GM21723 (cell line): ENCODE data around the gene RAP1GAP2.
A peak's percentile ranks its signal among the peaks of the same experiment; 100 is the strongest.
"Not testable (repeated sequence)": the region's sequence is repeated elsewhere in the genome, so short reads cannot be mapped to it uniquely, and the experiment has no call there.

Experiments
- ATAC-seq: cut with Tn5 transposase; IDR thresholded peaks from one replicate; pipeline ENCODE4 v1.9.1; 2021; ENCODE audit warnings: mild to moderate bottlenecking, moderate library complexity; ENCODE audit not compliant: unreplicated experiment

The RAP1GAP2 gene

DNA sequence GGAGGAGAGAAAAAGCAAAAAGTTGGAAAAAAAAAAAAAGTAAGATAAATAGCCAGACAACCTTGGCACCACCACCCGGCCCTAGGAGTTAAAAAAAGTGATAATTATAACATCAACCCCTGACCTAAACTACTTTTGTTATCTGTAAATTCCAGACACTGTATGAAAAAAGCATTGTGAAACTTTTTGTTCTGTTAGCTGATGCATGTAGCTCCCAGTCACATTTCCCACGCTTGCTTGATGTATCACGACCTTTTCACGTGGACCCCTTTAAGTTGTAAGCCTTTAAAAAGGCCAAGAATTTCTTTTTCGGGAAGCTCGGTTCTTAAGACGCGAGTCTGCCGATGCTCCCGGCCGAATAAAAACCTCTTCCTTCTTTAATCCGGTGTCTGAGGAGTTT is 10.9 kb upstream of the RAP1GAP2 start:
- not testable (repeated sequence) for ATAC-seq

- peak; percentile 73 for ATAC-seq
Measured at GRCh38 chr17:2786176-2786881, 9.9 kb upstream of the RAP1GAP2 start.

- no peak for ATAC-seq
Measured at GRCh38 chr17:2789700-2790099, 6.5 kb upstream of the RAP1GAP2 start.

DNA sequence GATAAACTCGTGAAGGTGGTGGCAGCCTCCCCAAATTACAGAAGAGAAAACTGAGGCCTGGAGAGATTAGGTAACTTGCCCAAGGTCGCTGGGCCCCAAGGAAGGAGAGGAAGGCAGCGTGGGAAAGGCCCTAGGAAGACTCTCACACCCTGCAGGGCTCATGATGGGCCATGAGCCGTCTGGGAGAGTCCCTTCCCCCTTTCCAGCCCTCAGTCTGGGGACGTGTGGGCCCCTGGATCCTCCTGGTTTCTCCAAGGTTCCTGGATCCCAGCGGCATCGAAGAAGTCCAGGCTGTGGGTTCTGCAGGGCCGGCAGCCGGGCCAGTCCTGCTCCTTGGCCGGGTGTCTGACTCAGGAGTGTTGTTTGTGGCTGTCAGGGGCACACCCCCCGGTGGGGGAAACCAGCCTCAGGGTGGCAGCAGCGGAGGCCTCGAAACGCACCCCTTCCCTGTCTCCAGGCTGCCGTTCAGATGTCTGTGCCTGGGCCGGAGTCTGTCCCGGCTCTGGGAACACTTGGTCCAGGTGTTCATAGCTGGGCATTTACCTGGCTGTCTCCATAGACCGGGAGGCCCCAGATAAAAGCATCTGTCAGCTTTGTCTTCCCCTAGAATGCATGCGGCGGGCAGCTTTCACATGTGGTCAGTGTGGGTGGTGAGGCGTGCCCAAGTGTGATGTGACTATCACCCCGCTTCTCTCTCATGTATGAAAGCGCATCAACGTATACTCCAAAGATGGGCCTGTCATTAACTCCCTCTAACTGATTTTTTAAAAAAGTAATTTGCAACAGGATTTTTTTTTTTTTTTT is 3.7 kb upstream of the RAP1GAP2 start:
- ATAC-seq = no peak

GRCh38 chr17:2794111-2794803 is 2.0 kb upstream of the RAP1GAP2 start:
- ATAC-seq = no peak

DNA sequence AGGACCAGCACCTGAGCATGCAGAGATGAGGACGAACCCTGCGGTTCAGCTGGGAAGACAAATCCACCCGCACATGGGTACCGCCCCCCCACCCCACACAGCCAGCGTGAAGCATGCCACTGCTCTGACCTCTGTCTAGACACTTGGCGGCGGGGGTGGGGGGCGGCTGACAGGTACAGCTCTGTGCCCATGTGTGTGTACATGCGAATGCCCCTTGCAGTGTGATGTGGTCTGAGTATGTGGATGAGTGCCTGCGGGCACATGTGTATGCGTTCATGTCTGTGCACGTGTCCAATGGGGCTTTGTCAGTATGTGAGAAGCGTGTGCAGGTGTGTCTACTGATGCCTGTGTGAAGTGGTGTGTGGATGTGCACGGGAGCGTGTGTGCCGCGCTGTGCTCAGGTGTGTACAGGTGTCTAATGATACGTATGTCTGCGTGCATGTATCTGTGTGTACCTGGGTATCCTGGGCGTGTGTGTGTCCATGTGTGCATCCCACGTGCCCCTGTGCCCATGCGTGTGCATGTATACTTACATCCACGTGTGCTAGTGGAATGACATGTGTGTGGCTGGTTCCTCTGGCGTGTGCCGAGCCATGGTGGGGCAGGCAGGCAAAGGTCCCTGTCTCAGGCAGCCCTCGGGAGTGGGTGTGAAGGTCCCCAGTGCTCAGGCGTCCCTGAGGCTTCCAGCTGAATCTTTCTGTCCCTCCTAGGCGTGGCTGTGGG is 636 bp upstream of the RAP1GAP2 start:
- no peak for ATAC-seq

GRCh38 chr17:2797226-2797625 is 988 bp downstream of the RAP1GAP2 start:
- ATAC-seq = no peak

GRCh38 chr17:2797637-2798036 is 1.4 kb downstream of the RAP1GAP2 start:
- ATAC-seq = no peak

DNA sequence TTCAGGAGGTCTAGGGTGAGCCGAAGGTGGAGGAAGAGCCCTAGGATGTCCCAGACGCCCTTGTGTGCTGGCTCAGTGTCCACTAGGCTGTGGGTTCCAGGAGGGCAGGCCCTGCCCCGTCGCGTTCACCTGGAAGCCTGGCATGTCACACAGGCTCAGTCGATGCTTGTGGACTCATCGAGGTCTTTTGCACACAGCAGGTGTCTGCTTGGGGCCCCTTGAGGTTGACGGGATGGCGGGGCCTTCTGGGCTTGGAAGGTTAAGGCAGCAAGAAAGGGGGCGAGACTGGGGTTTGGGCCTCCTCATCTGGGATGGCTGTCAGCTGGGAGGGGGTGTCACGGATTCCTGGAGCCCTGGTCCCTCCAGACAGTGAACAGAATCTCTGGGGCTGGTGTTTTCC is 1.9 kb downstream of the RAP1GAP2 start:
- ATAC-seq = no peak

- ATAC-seq = no peak
Measured at GRCh38 chr17:2798678-2799077, 2.4 kb downstream of the RAP1GAP2 start.

DNA sequence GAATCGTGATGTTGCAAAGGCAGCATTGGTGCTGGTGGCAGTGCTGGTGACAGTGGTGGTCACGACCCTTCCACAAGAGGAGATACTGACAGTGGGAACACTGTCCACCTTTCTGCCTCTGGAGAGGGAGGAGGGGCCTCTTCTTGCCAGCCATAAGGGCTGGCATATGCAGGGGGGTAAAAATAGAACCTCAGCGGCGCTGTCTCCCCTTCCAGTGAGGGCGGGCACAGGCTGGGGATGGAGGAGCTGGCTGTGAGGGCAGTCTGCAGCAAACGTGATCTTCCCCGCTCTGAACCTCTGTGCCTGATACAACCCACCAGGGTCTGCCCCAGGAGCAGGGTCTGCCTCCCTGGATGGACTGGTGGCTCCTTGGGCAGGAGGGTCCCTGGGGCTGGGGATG is 3.4 kb downstream of the RAP1GAP2 start:
- no peak for ATAC-seq

GRCh38 chr17:2800367-2800766 is 4.1 kb downstream of the RAP1GAP2 start:
- no peak for ATAC-seq

- no peak for ATAC-seq
Measured at GRCh38 chr17:2801841-2802240, 5.6 kb downstream of the RAP1GAP2 start.

DNA sequence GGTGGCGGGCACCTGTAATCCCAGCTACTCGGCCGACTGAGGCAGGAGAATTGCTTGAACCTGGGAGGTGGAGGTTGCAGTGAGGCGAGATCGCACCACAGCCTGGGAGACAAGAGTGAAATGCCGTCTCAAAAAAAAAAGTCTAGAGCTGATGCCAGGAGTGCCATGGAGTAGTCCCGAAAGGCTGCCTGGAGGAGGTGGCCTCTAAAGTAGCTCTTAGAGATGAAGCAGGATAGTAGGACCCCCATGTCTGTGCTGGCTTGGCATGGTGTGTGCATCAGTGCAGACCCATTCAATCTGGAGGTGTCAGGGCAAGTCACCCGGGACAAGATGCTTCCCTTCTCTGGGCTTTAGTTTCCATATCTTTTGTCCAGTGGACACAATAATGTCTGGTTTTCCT is 6.3 kb downstream of the RAP1GAP2 start:
- ATAC-seq = no peak

GRCh38 chr17:2803386-2803785 is 7.1 kb downstream of the RAP1GAP2 start:
- no peak for ATAC-seq

DNA sequence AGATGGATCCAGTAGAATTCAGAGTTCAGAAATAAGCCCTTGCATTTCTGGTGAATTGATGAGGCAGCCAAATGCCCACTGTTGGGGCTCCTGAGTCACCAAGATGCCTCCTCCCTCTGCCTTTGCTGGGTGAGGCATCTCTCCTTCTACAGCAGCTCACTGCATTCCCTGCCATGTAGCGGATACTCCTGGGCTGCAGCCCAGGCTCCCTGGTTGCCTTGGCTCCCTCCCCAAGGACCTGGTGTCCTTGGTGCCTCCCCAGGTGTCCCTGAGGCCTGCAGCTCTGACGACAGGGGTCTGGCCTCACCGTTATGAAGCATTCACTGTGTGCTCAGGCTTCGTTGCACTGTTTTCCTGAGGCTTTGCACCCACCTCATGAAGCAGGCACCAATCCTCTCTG is 7.7 kb downstream of the RAP1GAP2 start:
- ATAC-seq = no peak

GRCh38 chr17:2804912-2805311 is 8.7 kb downstream of the RAP1GAP2 start:
- no peak for ATAC-seq

DNA sequence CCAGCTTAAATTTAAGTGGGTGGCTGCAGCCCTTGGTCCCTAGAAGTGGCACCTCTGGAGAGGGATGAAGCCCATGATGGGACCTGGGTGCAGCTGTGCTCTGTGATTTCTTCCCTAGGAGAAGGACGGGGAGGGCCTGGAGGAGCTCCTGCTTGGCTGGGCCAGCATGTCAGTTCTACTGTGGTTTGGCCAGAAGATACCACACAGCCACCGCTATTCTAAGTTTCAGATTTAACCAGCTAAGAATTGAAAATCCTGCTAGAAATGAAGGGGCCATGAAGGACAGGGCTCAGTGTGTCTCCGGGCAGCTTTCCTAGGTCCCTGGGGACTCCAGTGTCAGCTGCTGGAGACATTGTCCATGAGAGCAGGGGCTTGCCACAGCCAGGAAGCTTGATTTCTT is 9.7 kb downstream of the RAP1GAP2 start:
- ATAC-seq = no peak

- no peak for ATAC-seq
Measured at GRCh38 chr17:2808367-2809335, 12.4 kb downstream of the RAP1GAP2 start.

DNA sequence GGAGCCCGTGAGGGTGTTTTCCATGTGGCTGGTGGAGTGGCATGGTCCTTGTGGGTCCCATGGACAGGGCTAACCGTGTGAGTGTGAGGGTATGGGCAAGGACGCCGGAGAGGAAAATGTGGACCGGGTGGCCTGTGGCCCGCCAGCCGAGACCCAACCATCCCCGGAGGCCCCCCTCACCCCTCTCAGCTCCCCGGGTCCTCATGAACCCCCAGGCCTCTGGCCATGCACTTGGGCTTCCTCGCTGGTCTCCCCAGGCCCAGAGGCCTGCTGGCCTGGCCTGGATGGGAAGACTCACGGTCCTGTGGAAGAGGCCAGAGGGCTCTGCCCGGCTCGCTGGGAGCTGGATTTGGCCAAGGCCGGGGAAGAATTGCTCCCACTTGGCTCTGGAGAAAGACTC is 13.1 kb downstream of the RAP1GAP2 start:
- no peak for ATAC-seq
